BE2C (cell line): Measurements from ENCODE around the gene SLC24A3.

Experiments
- DNase-seq: peaks from one replicate; pipeline ENCODE4 v3.0.0-alpha.2; 2020
- H3K27me3 ChIP-seq: fragments of 250-450 bp; sonication (Bioruptor Pico); 2 replicates; pipeline ENCODE4 v1.5.1; 2020; ENCODE audit warnings: mild to moderate bottlenecking
- H3K36me3 ChIP-seq: fragments of 250-450 bp; sonication (Bioruptor Pico); 2 replicates; pipeline ENCODE4 v1.5.1; 2020; ENCODE audit warnings: mild to moderate bottlenecking
- H3K4me1 ChIP-seq: fragments of 250-450 bp; sonication (Bioruptor Pico); 2 replicates; pipeline ENCODE4 v1.5.1; 2020
- H3K4me3 ChIP-seq: 2 replicates; pipeline ENCODE4 v1.5.1; 2011; ENCODE audit warnings: low read depth, low read length
- H3K9me3 ChIP-seq: fragments of 250-450 bp; sonication (Bioruptor Pico); 2 replicates; pipeline ENCODE4 v1.5.1; 2020
- CTCF ChIP-seq: IDR thresholded peaks from 2 replicates; pipeline ENCODE4 v1.5.1; 2012; ENCODE audit warnings: mild to moderate bottlenecking, low read depth, low read length

Gene SLC24A3

GRCh38 chr20:19770375-19770774, 557.9 kb downstream of the SLC24A3 start:
- Histone ChIP-seq H3K4me3 (no peak overlapping the region), H3K27me3 (peaks cover 48% of the 10 kb centered on the region), H3K36me3 (no peaks in the 10 kb centered on the region), H3K9me3 (no peaks in the 10 kb centered on the region), H3K4me1 (no peaks in the 10 kb centered on the region)
- DNase-seq: no peak
- TF ChIP-seq CTCF: no peak

- DNase-seq: no peak
- peaks cover 47% of the 10 kb centered on the region for H3K27me3 ChIP-seq
- no peak overlapping the region for H3K4me3 ChIP-seq
- no peaks in the 10 kb centered on the region for H3K4me1 ChIP-seq
- no peaks in the 10 kb centered on the region for H3K9me3 ChIP-seq
- no peaks in the 10 kb centered on the region for H3K36me3 ChIP-seq
- no peak for TF ChIP-seq CTCF
Measured at GRCh38 chr20:19771031-19771430, 558.6 kb downstream of the SLC24A3 start.
